Neural progenitor cell (in vitro differentiated cells): ENCODE measurements around the gene SEMA3D.

Experiments used
- CTCF ChIP-seq: fragments of 200-600 bp; sonication (generic); IDR thresholded peaks from 2 replicates; pipeline ENCODE4 v1.5.1; 2017; ENCODE audit warnings: antibody characterized with exemption, mild to moderate bottlenecking
- EZH2phosphoT487 ChIP-seq: fragments of 200-600 bp; sonication (generic); IDR thresholded peaks from 2 replicates; pipeline ENCODE4 v1.6.1; 2017; ENCODE audit warnings: antibody characterized with exemption

GRCh38 chr7:85196696-85197095, 9.8 kb upstream of the SEMA3D start:
- TF ChIP-seq CTCF (no peak), EZH2phosphoT487 (no peak)
